Measurements from ENCODE around the gene FLT4.

- TF ChIP-seq CTCF (IDR thresholded peaks at IDR 0.05 in 2 of 3, conservative IDR thresholded peaks at IDR 0.05 in 1 of 3; ENCODE audit: insufficient read depth in 2 of 3, low read depth in 1 of 3, low read length in 3 of 3), result no peak
- no peak for TF ChIP-seq ZNF12 (CRISPR knock-in tag; IDR thresholded peaks at IDR 0.05)
- TF ChIP-seq EGR1 (conservative IDR thresholded peaks at IDR 0.05), result no peak
- no peak for TF ChIP-seq PHF8 (IDR thresholded peaks at IDR 0.05; ENCODE audit: borderline replicate concordance, low read length)
- TF ChIP-seq POLR2AphosphoS5 (IDR thresholded peaks at IDR 0.05; ENCODE audit: control insufficient read depth, insufficient read depth, low read depth, low read length), result no peak
These were observed 39.1 kb upstream of the FLT4 start for GRCh38 chr5:180688330-180689070.
